Mammary epithelial cell (primary cell): Measurements from ENCODE around the gene IFFO2.

Experiments used
- CTCF ChIP-seq, 2 donors: IDR thresholded peaks in 1 of 2; conservative IDR thresholded peaks in 1 of 2; 2 replicates each; pipeline ENCODE4 v1.5.1; 2011 to 2012; ENCODE audit warnings: inconsistent platforms in 2 of 2, low read length in 2 of 2, mild to moderate bottlenecking in 2 of 2, control low read depth in 1 of 2, low read depth in 1 of 2; ENCODE audit not compliant: insufficient read depth in 1 of 2; ENCODE audit errors: extremely low read depth in 1 of 2
- EZH2 ChIP-seq: IDR thresholded peaks from 2 replicates; pipeline ENCODE4 v1.6.1; 2012; ENCODE audit warnings: low read length, inconsistent platforms, borderline replicate concordance

- TF ChIP-seq CTCF (conservative IDR thresholded peaks at IDR 0.05 in 1 of 2, IDR thresholded peaks at IDR 0.05 in 1 of 2; ENCODE audit: extremely low read depth in 1 of 2, insufficient read depth in 1 of 2, low read depth in 1 of 2, low read length in 2 of 2), result no peak
- TF ChIP-seq EZH2, result no peak
Measured at GRCh38 chr1:18884419-18884717, 72.1 kb downstream of the IFFO2 start.
